IMR-90 (cell line): ENCODE data around the gene CDV3. TPM values are rescaled to one million over a fixed set of nuclear protein-coding genes. Genes with fewer than 3 reads are reported as not detected.

Experiments
- ATAC-seq: fragments of 200-7000 bp; cut with Tn5 transposase; 2 replicates; pipeline ENCODE4 v1.9.1; 2020; ENCODE audit warnings: low read depth, mild to moderate bottlenecking, moderate library complexity
- BruUV-seq: library from RNA; stranded (reverse); fragments of 400-500 nt; replicated peaks from 2 replicates; lab custom pipeline; 2021; lab: Mats Ljungman, UMichigan
- CTCF ChIA-PET: fragments of 300-600 bp; formaldehyde crosslinking; extraction: SDS; loops from one replicate; lab custom pipeline; 2021; ENCODE audit warnings: antibody characterized with exemption; lab: Yijun Ruan, JAX
- POLR2A ChIA-PET: fragments of 300-600 bp; sonication (Branson Sonifier 250); formaldehyde crosslinking; loops from one replicate; lab custom pipeline; 2022; ENCODE audit warnings: antibody characterized with exemption; ENCODE audit not compliant: unreplicated experiment; lab: Charles Lee
- DNase-seq: peaks from one replicate; pipeline ENCODE4 v3.0.0; 2013
- H2AFZ ChIP-seq: replicated peaks from 2 replicates; pipeline ENCODE3; 2013; ENCODE audit warnings: low read length, mild to moderate bottlenecking; ENCODE audit not compliant: poor library complexity
- H2AK5ac ChIP-seq: 2 replicates; pipeline ENCODE4 v1.6.1; 2013; ENCODE audit warnings: low read depth, low read length, inconsistent platforms
- H2AK9ac ChIP-seq: replicated peaks from 2 replicates; pipeline ENCODE3; 2013; ENCODE audit warnings: mild to moderate bottlenecking, low read depth, low read length, moderate library complexity; ENCODE audit not compliant: poor library complexity
- H2BK120ac ChIP-seq: 2 replicates; pipeline ENCODE4 v1.6.1; 2013; ENCODE audit warnings: low read depth, low read length, inconsistent platforms
- H2BK15ac ChIP-seq: 3 replicates; pipeline ENCODE4 v1.6.1; 2013; ENCODE audit warnings: low read depth, low read length, inconsistent platforms
- H2BK20ac ChIP-seq: 2 replicates; pipeline ENCODE4 v1.6.1; 2013; ENCODE audit warnings: low read depth, mild to moderate bottlenecking, inconsistent platforms, low read length, moderate library complexity
- H2BK5ac ChIP-seq: 2 replicates; pipeline ENCODE4 v1.6.1; 2013; ENCODE audit warnings: mild to moderate bottlenecking, low read depth, low read length, inconsistent platforms; ENCODE audit not compliant: poor library complexity, severe bottlenecking
- H3K14ac ChIP-seq: replicated peaks from 2 replicates; pipeline ENCODE4 v1.6.1; 2013; ENCODE audit warnings: low read depth, low read length, inconsistent platforms
- H3K18ac ChIP-seq: 2 replicates; pipeline ENCODE4 v1.6.1; 2013; ENCODE audit warnings: low read depth, low read length, control low read depth
- H3K23ac ChIP-seq: 2 replicates; pipeline ENCODE4 v1.6.1; 2013; ENCODE audit warnings: low read depth, low read length, inconsistent platforms
- H3K27ac ChIP-seq: 2 replicates; pipeline ENCODE4 v1.5.1; 2013; ENCODE audit warnings: mild to moderate bottlenecking, control low read depth, low read length; ENCODE audit not compliant: insufficient read depth
- H3K27me3 ChIP-seq: 2 replicates; pipeline ENCODE4 v1.6.1; 2013; ENCODE audit warnings: low read length; ENCODE audit not compliant: control insufficient read depth, insufficient read depth
- H3K36me3 ChIP-seq: 2 replicates; pipeline ENCODE4 v1.6.1; 2013; ENCODE audit warnings: low read length, mixed read lengths; ENCODE audit not compliant: control insufficient read depth, insufficient read depth
- H3K4ac ChIP-seq: 2 replicates; pipeline ENCODE4 v1.6.1; 2013; ENCODE audit warnings: low read depth, low read length, inconsistent platforms
- H3K4me1 ChIP-seq: 2 replicates; pipeline ENCODE4 v1.6.1; 2013; ENCODE audit warnings: low read length, mixed read lengths; ENCODE audit not compliant: control insufficient read depth, insufficient read depth
- H3K4me2 ChIP-seq: 2 replicates; pipeline ENCODE4 v1.6.1; 2013; ENCODE audit warnings: low read depth, mild to moderate bottlenecking, control low read depth, low read length, moderate library complexity
- H3K4me3 ChIP-seq: 2 replicates; pipeline ENCODE4 v1.5.1; 2013; ENCODE audit warnings: low read depth, mild to moderate bottlenecking, control low read depth, low read length, moderate library complexity; ENCODE audit not compliant: insufficient read depth
- H3K56ac ChIP-seq: 2 replicates; pipeline ENCODE4 v1.6.1; 2013; ENCODE audit warnings: low read length, inconsistent platforms; ENCODE audit not compliant: insufficient read depth; ENCODE audit errors: extremely low read depth
- H3K79me1 ChIP-seq, 2 experiments: 2 replicates each; pipeline ENCODE4 v1.6.1; 2013; ENCODE audit warnings: low read length in 2 of 2, inconsistent platforms in 1 of 2, low read depth in 1 of 2
- H3K9ac ChIP-seq: 2 replicates; pipeline ENCODE4 v1.6.1; 2013; ENCODE audit warnings: low read depth, low read length, control low read depth
- H3K9me1 ChIP-seq: 2 replicates; pipeline ENCODE4 v1.6.1; 2013; ENCODE audit warnings: low read length, inconsistent platforms; ENCODE audit not compliant: insufficient read depth
- H3K9me3 ChIP-seq: 2 replicates; pipeline ENCODE4 v1.6.1; 2013; ENCODE audit warnings: low read length; ENCODE audit not compliant: control insufficient read depth, insufficient read depth
- H4K20me1 ChIP-seq: 2 replicates; pipeline ENCODE4 v1.6.1; 2013; ENCODE audit warnings: low read length, inconsistent platforms; ENCODE audit not compliant: insufficient read depth
- H4K5ac ChIP-seq: 2 replicates; pipeline ENCODE4 v1.6.1; 2013; ENCODE audit warnings: mild to moderate bottlenecking, low read depth, low read length, control low read depth
- H4K8ac ChIP-seq, 2 experiments: 2 replicates each; pipeline ENCODE4 v1.6.1; 2013; ENCODE audit warnings: low read depth in 2 of 2, low read length in 2 of 2, control low read depth in 1 of 2, inconsistent platforms in 1 of 2
- H4K91ac ChIP-seq: 2 replicates; pipeline ENCODE4 v1.6.1; 2013; ENCODE audit warnings: low read depth, low read length, inconsistent platforms; ENCODE audit not compliant: insufficient read depth
- BHLHE40 ChIP-seq: fragments of 150-350 bp; IDR thresholded peaks from 2 replicates; pipeline ENCODE4 v1.6.1; 2016; ENCODE audit warnings: mild to moderate bottlenecking, low read depth, low read length
- CEBPB ChIP-seq: IDR thresholded peaks from 2 replicates; pipeline ENCODE4 v1.6.1; 2012; ENCODE audit warnings: low read depth, low read length, improper control_type of control experiment
- CHD1 ChIP-seq: IDR thresholded peaks from 2 replicates; pipeline ENCODE4 v1.6.1; 2012; ENCODE audit warnings: low read depth, low read length, improper control_type of control experiment
- CTCF ChIP-seq: conservative IDR thresholded peaks from 2 replicates; pipeline ENCODE4 v1.5.1; 2012; ENCODE audit warnings: mild to moderate bottlenecking, low read depth, low read length, improper control_type of control experiment
- ELK1 ChIP-seq: fragments of 150-350 bp; IDR thresholded peaks from 2 replicates; pipeline ENCODE4 v1.6.1; 2016; ENCODE audit warnings: low read depth, mild to moderate bottlenecking, low read length, moderate library complexity, borderline replicate concordance
- FOS ChIP-seq: fragments of 150-350 bp; IDR thresholded peaks from 2 replicates; pipeline ENCODE4 v1.6.1; 2016; ENCODE audit warnings: low read depth, low read length
- MAFK ChIP-seq: IDR thresholded peaks from 2 replicates; pipeline ENCODE4 v1.6.1; 2012; ENCODE audit warnings: low read depth, low read length, improper control_type of control experiment
- MAZ ChIP-seq: IDR thresholded peaks from 2 replicates; pipeline ENCODE4 v1.6.1; 2012; ENCODE audit warnings: low read depth, mild to moderate bottlenecking, low read length, improper control_type of control experiment, moderate library complexity, borderline replicate concordance
- MXI1 ChIP-seq: IDR thresholded peaks from 2 replicates; pipeline ENCODE4 v1.6.1; 2012; ENCODE audit warnings: low read depth, mild to moderate bottlenecking, low read length, moderate library complexity, borderline replicate concordance
- NFE2L2 ChIP-seq: fragments of 150-350 bp; IDR thresholded peaks from 2 replicates; pipeline ENCODE4 v1.6.1; 2016; ENCODE audit warnings: low read depth, mild to moderate bottlenecking, low read length
- POLR2A ChIP-seq: IDR thresholded peaks from 2 replicates; pipeline ENCODE4 v1.6.1; 2012; ENCODE audit warnings: mild to moderate bottlenecking, low read depth, low read length
- RAD21 ChIP-seq: IDR thresholded peaks from 2 replicates; pipeline ENCODE4 v1.6.1; 2012; ENCODE audit warnings: low read length, improper control_type of control experiment
- RCOR1 ChIP-seq: IDR thresholded peaks from 2 replicates; pipeline ENCODE4 v1.6.1; 2012; ENCODE audit warnings: mild to moderate bottlenecking, low read length, improper control_type of control experiment; ENCODE audit not compliant: insufficient replicate concordance
- RFX5 ChIP-seq: IDR thresholded peaks from 2 replicates; pipeline ENCODE4 v1.8.0; 2012; ENCODE audit warnings: low read depth, mild to moderate bottlenecking, low read length, moderate library complexity
- SMC3 ChIP-seq: fragments of 150-350 bp; IDR thresholded peaks from 2 replicates; pipeline ENCODE4 v1.6.1; 2016; ENCODE audit warnings: low read depth, mild to moderate bottlenecking, antibody characterized with exemption, low read length, moderate library complexity
- USF2 ChIP-seq: fragments of 150-350 bp; IDR thresholded peaks from 2 replicates; pipeline ENCODE4 v1.6.1; 2017; ENCODE audit warnings: mild to moderate bottlenecking, antibody characterized with exemption, low read length, low read depth
- WGBS, 2 experiments: methylation state at CpG; one replicate each; pipeline versions ENCODE4 v1.1.5 to v1.1.7; 2013; ENCODE audit warnings: missing lambda C conversion rate in 2 of 2; ENCODE audit not compliant: insufficient read length in 1 of 2; ENCODE audit errors: extremely low coverage in 2 of 2; 5-methylcytosine and 5-hydroxymethylcytosine counted together
- dilution Hi-C: fragments of 300-500 bp; cut with HindIII; formaldehyde crosslinking; loops from one replicate; pipeline ENCODE4 v1.14.3; 2018; ENCODE audit warnings: low sequenced_read_pairs; ENCODE audit not compliant: unreplicated experiment
- in situ Hi-C: fragments of 300-500 bp; cut with MboI; formaldehyde crosslinking; loops from 3 replicates; pipeline ENCODE4 v1.14.3; 2019; ENCODE audit warnings: low sequenced_read_pairs, inconsistent platforms, mixed read lengths
- intact Hi-C: fragments of 100-400 bp; cut with micrococcal nuclease; formaldehyde crosslinking; loops from 2 replicates; pipeline ENCODE4 v1.10.0; 2022
- polyA plus RNA-seq, 3 experiments: library from polyadenylated mRNA; depleted of rRNA; stranded (reverse); fragments of >200 nt; gene quantifications; 2 replicates each; pipeline ENCODE4 v1.2.3, GENCODE V29; 2012; ENCODE audit warnings: low replicate concordance in 1 of 3
- total RNA-seq: library from RNA; depleted of rRNA; stranded (reverse); fragments of >200 nt; gene quantifications from 2 replicates; pipeline ENCODE4 v1.2.3, GENCODE V29; 2012

CDV3 gene
- total and polyA plus RNA-seq, 2 of the 4 experiments (the other 2 are of a cell fraction): 93.6 to 120 TPM

- no peak overlapping the region for H2AK5ac ChIP-seq
- H3K56ac ChIP-seq: no peak overlapping the region
- H3K23ac ChIP-seq: no peak overlapping the region
- H3K9ac ChIP-seq: no peak overlapping the region
- no peaks in the 10 kb centered on the region; a peak in 1 of 4 replicates for H3K79me1 ChIP-seq
- in situ Hi-C loops: no loop called here
- TF ChIP-seq RFX5: no peak
- no peak for TF ChIP-seq POLR2A
- TF ChIP-seq ELK1: no peak
- TF ChIP-seq NFE2L2: no peak
- TF ChIP-seq CEBPB: no peak
- no peak for TF ChIP-seq RAD21
- no peak for TF ChIP-seq USF2
- TF ChIP-seq CHD1: no peak
- no peak for TF ChIP-seq MXI1
- no peak for TF ChIP-seq MAZ
- TF ChIP-seq BHLHE40: no peak
- TF ChIP-seq MAFK: no peak
- no peak for TF ChIP-seq CTCF
- TF ChIP-seq SMC3: no peak
- no peak for TF ChIP-seq RCOR1
- no peak for TF ChIP-seq FOS
- H2AK9ac ChIP-seq: no peak overlapping the region
- H4K8ac ChIP-seq: no peak overlapping the region
- ATAC-seq: no peak
- H3K4me1 ChIP-seq: no peaks in the 10 kb centered on the region; the same call in 1 of the 2 replicates
- H3K27me3 ChIP-seq: no peaks in the 10 kb centered on the region
- H2BK20ac ChIP-seq: no peak overlapping the region
- CTCF ChIA-PET: no interaction called here
- H2BK15ac ChIP-seq: no peak overlapping the region
- DNase-seq: no peak
- H3K9me1 ChIP-seq: no peaks in the 10 kb centered on the region
- H3K36me3 ChIP-seq: 0 out of 2 replicates have a peak, but pooled peaks cover 1% of the 10 kb centered on the region
- H4K20me1 ChIP-seq: no peaks in the 10 kb centered on the region
- no peak overlapping the region for H4K5ac ChIP-seq
- H2AFZ ChIP-seq: no peak overlapping the region
- H3K4ac ChIP-seq: no peak overlapping the region
- dilution Hi-C loops: no loop called here
- POLR2A ChIA-PET: no interaction called here
- H3K27ac ChIP-seq: no peak overlapping the region
- H3K14ac ChIP-seq: no peak overlapping the region
- H2BK5ac ChIP-seq: no peak overlapping the region
- no peak overlapping the region for H3K18ac ChIP-seq
- no peak overlapping the region for H3K4me3 ChIP-seq
- H3K4me2 ChIP-seq: no peak overlapping the region
- no peak overlapping the region for H2BK120ac ChIP-seq
- intact Hi-C loops: no loop called here
- no CpG with 5 or more reads among the region's 2 CpGs for WGBS, 2 experiments
- BruUV-seq: no TSS peak
- no peaks in the 10 kb centered on the region for H3K9me3 ChIP-seq
- no peak overlapping the region for H4K91ac ChIP-seq
These were observed 25.8 kb downstream of the CDV3 start for GRCh38 chr3:133599280-133599679.
